A549 (cell line): ENCODE results near the gene CCDC187.

Experiments
- CEBPB ChIP-seq, 2 experiments: fragments of >200 bp in 1 of 2; sonication (Bioruptor Twin) in 1 of 2; formaldehyde crosslinking in 1 of 2; IDR thresholded peaks; 2 replicates each; pipeline ENCODE4 v1.6.1; 2012 to 2016
- CHD2 ChIP-seq: fragments of 150-350 bp; IDR thresholded peaks from 2 replicates; pipeline ENCODE4 v1.6.1; 2014; ENCODE audit warnings: low read length; ENCODE audit not compliant: partially characterized antibody
- EP300 ChIP-seq, 2 experiments: fragments of >200 bp; sonication (Bioruptor Twin); formaldehyde crosslinking; IDR thresholded peaks; 2 replicates in 1 of 2; 3 replicates in 1 of 2; pipeline ENCODE4 v1.6.1; 2016 to 2017
- HOXA7 ChIP-seq: fragments of 250-450 bp; sonication (Bioruptor Pico); IDR thresholded peaks from 2 replicates; pipeline ENCODE4 v1.5.0; 2020; ENCODE audit warnings: mild to moderate bottlenecking, moderate library complexity
- MYC ChIP-seq: IDR thresholded peaks from 2 replicates; pipeline ENCODE4 v1.6.1; 2012; ENCODE audit warnings: mild to moderate bottlenecking, inconsistent platforms, low read length, improper control_type of control experiment, borderline replicate concordance
- POLR2A ChIP-seq: IDR thresholded peaks from 2 replicates; pipeline ENCODE4 v1.6.1; 2012; ENCODE audit warnings: mild to moderate bottlenecking, low read length
- RCOR1 ChIP-seq: fragments of 150-350 bp; IDR thresholded peaks from 2 replicates; pipeline ENCODE4 v1.6.1; 2014; ENCODE audit warnings: antibody characterized with exemption, low read length, low read depth
- ZSCAN20 ChIP-seq: fragments of 250-450 bp; sonication (Bioruptor Pico); IDR thresholded peaks from 2 replicates; pipeline ENCODE4 v1.8.0; 2022; ENCODE audit warnings: mild to moderate bottlenecking, moderate library complexity
- TF ChIP-seq, protein P1 (sequence below): fragments of >200 bp; sonication (Bioruptor Twin); formaldehyde crosslinking; IDR thresholded peaks from 3 replicates; pipeline ENCODE4 v1.5.1; 2016
- TF ChIP-seq, protein P2 (sequence below): fragments of 200-600 bp; sonication (generic); IDR thresholded peaks from 2 replicates; pipeline ENCODE4 v1.6.1; 2016; ENCODE audit warnings: antibody characterized with exemption, mild to moderate bottlenecking, moderate library complexity
- TF ChIP-seq, protein P3 (sequence below): fragments of 150-350 bp; IDR thresholded peaks from 2 replicates; pipeline ENCODE4 v1.6.1; 2014; ENCODE audit warnings: low read depth, mild to moderate bottlenecking, low read length
- TF ChIP-seq, protein P4 (sequence below): fragments of 450-650 bp; IDR thresholded peaks from 2 replicates; pipeline ENCODE4 v1.6.1; 2014; ENCODE audit warnings: antibody characterized with exemption

DNA sequence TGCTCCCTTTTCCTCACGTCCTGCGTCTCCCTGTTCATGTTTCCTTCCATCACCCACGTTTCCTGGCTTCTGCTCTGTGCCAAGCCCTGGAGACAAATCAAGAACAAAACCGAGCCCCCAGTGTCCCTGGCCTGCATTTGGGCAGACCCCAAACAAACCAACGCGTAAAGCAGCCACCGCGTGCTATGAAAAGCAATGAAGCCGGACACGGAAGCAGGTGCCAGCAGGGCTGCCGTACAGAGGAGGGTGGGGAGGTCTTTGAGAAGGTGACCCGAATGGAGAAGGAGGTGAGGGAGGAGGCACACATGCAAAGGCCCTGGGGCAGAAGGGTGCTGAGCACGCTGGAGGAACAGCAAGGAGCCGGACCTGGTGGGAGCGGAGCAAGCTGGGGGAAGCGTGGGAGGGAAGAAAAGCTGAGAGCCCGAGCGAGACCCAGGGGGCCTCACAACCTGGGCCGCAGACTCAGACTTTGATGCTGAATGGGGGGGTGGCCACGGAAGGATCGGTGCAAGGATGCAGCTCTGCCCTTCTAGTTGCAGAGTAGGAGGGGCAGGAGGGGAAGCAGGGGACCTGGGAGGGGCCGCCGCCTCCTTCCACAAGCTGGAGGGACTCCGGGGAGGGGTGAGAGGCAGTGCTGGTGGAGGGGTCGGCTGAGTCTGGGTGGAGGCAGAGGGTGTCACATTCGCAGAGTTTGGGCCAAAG is 56.9 kb downstream of the CCDC187 start:
- TF ChIP-seq, protein P1, sequence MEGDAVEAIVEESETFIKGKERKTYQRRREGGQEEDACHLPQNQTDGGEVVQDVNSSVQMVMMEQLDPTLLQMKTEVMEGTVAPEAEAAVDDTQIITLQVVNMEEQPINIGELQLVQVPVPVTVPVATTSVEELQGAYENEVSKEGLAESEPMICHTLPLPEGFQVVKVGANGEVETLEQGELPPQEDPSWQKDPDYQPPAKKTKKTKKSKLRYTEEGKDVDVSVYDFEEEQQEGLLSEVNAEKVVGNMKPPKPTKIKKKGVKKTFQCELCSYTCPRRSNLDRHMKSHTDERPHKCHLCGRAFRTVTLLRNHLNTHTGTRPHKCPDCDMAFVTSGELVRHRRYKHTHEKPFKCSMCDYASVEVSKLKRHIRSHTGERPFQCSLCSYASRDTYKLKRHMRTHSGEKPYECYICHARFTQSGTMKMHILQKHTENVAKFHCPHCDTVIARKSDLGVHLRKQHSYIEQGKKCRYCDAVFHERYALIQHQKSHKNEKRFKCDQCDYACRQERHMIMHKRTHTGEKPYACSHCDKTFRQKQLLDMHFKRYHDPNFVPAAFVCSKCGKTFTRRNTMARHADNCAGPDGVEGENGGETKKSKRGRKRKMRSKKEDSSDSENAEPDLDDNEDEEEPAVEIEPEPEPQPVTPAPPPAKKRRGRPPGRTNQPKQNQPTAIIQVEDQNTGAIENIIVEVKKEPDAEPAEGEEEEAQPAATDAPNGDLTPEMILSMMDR = no peak
- TF ChIP-seq RCOR1 = no peak
- TF ChIP-seq, protein P2, sequence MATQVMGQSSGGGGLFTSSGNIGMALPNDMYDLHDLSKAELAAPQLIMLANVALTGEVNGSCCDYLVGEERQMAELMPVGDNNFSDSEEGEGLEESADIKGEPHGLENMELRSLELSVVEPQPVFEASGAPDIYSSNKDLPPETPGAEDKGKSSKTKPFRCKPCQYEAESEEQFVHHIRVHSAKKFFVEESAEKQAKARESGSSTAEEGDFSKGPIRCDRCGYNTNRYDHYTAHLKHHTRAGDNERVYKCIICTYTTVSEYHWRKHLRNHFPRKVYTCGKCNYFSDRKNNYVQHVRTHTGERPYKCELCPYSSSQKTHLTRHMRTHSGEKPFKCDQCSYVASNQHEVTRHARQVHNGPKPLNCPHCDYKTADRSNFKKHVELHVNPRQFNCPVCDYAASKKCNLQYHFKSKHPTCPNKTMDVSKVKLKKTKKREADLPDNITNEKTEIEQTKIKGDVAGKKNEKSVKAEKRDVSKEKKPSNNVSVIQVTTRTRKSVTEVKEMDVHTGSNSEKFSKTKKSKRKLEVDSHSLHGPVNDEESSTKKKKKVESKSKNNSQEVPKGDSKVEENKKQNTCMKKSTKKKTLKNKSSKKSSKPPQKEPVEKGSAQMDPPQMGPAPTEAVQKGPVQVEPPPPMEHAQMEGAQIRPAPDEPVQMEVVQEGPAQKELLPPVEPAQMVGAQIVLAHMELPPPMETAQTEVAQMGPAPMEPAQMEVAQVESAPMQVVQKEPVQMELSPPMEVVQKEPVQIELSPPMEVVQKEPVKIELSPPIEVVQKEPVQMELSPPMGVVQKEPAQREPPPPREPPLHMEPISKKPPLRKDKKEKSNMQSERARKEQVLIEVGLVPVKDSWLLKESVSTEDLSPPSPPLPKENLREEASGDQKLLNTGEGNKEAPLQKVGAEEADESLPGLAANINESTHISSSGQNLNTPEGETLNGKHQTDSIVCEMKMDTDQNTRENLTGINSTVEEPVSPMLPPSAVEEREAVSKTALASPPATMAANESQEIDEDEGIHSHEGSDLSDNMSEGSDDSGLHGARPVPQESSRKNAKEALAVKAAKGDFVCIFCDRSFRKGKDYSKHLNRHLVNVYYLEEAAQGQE = no peak
- no peak for TF ChIP-seq CHD2
- no peak for TF ChIP-seq ZSCAN20 (CRISPR knock-in tag)
- TF ChIP-seq POLR2A = no peak
- no peak for TF ChIP-seq MYC
- TF ChIP-seq CEBPB (IDR thresholded peaks at IDR 0.05) = no peak
- no peak for TF ChIP-seq EP300 (IDR thresholded peaks at IDR 0.05)
- no peak for TF ChIP-seq HOXA7 (CRISPR knock-in tag)
- TF ChIP-seq, protein P3, sequence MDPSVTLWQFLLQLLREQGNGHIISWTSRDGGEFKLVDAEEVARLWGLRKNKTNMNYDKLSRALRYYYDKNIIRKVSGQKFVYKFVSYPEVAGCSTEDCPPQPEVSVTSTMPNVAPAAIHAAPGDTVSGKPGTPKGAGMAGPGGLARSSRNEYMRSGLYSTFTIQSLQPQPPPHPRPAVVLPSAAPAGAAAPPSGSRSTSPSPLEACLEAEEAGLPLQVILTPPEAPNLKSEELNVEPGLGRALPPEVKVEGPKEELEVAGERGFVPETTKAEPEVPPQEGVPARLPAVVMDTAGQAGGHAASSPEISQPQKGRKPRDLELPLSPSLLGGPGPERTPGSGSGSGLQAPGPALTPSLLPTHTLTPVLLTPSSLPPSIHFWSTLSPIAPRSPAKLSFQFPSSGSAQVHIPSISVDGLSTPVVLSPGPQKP = no peak
- TF ChIP-seq, protein P4, sequence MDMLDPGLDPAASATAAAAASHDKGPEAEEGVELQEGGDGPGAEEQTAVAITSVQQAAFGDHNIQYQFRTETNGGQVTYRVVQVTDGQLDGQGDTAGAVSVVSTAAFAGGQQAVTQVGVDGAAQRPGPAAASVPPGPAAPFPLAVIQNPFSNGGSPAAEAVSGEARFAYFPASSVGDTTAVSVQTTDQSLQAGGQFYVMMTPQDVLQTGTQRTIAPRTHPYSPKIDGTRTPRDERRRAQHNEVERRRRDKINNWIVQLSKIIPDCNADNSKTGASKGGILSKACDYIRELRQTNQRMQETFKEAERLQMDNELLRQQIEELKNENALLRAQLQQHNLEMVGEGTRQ = no peak
